Right lobe of liver (tissue), 6 donors: ENCODE data around the gene SYNGR4. TPM values are rescaled to one million over a fixed set of nuclear protein-coding genes. Genes with fewer than 3 reads are reported as not detected.
"Not testable (repeated sequence)": the region's sequence is repeated elsewhere in the genome, so short reads cannot be mapped to it uniquely, and the experiment has no call there.

Source experiments
- ATAC-seq, 4 donors: fragments of 200-7000 bp; cut with Tn5 transposase; one replicate each; pipeline ENCODE4 v1.9.1; 2020; ENCODE audit warnings: mild to moderate bottlenecking in 4 of 4, moderate library complexity in 4 of 4
- DNase-seq, 3 donors: peaks; one replicate each; pipeline ENCODE4 v3.0.0-alpha.2; 2020
- H3K27ac ChIP-seq, 3 donors: fragments of 200-600 bp; one replicate each; pipeline ENCODE4 v1.8.0; 2022
- H3K27me3 ChIP-seq, 2 donors: fragments of 200-600 bp; one replicate each; pipeline ENCODE4 v1.8.0; 2022
- H3K36me3 ChIP-seq, 4 donors: fragments of 200-600 bp; sonication (generic) in 1 of 4; one replicate each; pipeline versions ENCODE4 v1.5.1 to v1.8.0; 2017 to 2022; ENCODE audit warnings: control low read depth in 1 of 4
- H3K4me1 ChIP-seq, 4 donors: fragments of 200-600 bp; sonication (generic) in 1 of 4; one replicate each; pipeline versions ENCODE4 v1.5.1 to v1.8.0; 2017 to 2022; ENCODE audit warnings: control low read depth in 1 of 4
- H3K4me3 ChIP-seq, 3 donors: fragments of 200-600 bp; one replicate each; pipeline ENCODE4 v1.8.0; 2022
- H3K9me3 ChIP-seq, 4 donors: fragments of 200-600 bp; sonication (generic) in 1 of 4; one replicate each; pipeline versions ENCODE4 v1.5.1 to v1.8.0; 2017 to 2022; ENCODE audit warnings: control low read depth in 1 of 4
- POLR2A ChIP-seq: fragments of 450-650 bp; IDR thresholded peaks from one replicate; pipeline ENCODE4 v1.6.1; 2017; ENCODE audit warnings: antibody characterized with exemption, mild to moderate bottlenecking
- WGBS: methylation state at CpG from one replicate; pipeline ENCODE4 v1.1.6; 2018; ENCODE audit warnings: low coverage, low lambda C conversion rate; ENCODE audit not compliant: insufficient coverage; ENCODE audit errors: missing lambda C conversion rate; 5-methylcytosine and 5-hydroxymethylcytosine counted together
- intact Hi-C, 2 donors: fragments of 100-400 bp; cut with DNase I; formaldehyde crosslinking; loops; one replicate each; pipeline versions ENCODE4 v1.11.2 to v1.14.1; 2022
- total RNA-seq, 6 experiments: library from RNA; depleted of rRNA in 2 of 6; stranded (reverse); fragments of >200 nt in 2 of 6; fragmentation: NEBNext Ultra II Directional in 3 of 6; extraction: Animal tissue kit (Norgen Biotek cat#: 25700) in 3 of 6; gene quantifications; one replicate each; pipeline versions ENCODE4 v1.1.0 to v1.2.4, GENCODE V29; 2016 to 2023
- TF ChIP-seq, protein P1 (sequence below), 4 donors: fragments of 200-600 bp in 3 of 4; fragments of 450-650 bp in 1 of 4; IDR thresholded peaks; one replicate each; pipeline versions ENCODE4 v1.5.1 to v1.8.0; 2016 to 2022; ENCODE audit warnings: antibody characterized with exemption in 4 of 4, mild to moderate bottlenecking in 2 of 4
- donor health status: DM: no; HTN: yes; CAD: no.
- donor health status: DM: no; HTN: no; CAD: no.
- donor health status: DM: no; HTN: no; CAD: no.
- donor health status: DM: no; HTN: yes; CAD: no.
- donor health status: DM: no; HTN: yes; CAD: no.

Gene SYNGR4
- total RNA-seq, 6 experiments from 2014 or later = 0.80 TPM; not detected in 5

DNA sequence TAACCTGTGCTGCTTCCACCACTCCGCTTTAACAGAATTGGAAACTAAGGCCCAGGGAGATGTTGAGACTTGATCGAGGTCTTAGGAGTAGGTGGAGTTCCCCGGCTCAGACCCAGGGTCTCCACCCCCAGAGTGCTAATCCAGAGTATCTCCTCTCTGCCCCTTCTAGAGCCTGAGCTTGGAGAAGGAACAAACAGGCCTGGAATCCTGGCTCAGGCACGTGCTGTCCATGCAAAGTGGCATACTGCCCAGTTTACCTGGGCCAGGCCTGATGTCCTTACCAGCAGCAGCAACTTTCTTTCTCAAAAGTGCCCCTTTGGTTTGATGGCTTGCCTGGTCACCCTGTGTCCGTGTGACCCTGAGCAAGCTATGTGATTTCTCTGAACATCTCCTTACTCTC lies 3.7 kb downstream of the SYNGR4 start:
- Histone ChIP-seq H3K4me1 (peaks cover 0 to 3% (median 0%) of the 10 kb centered on the region in 4 donors), H3K27ac (no peak overlapping the region), H3K4me3 (no peak overlapping the region), H3K27me3 (no peaks in the 10 kb centered on the region), H3K36me3 (no peaks in the 10 kb centered on the region), H3K9me3 (no peaks in the 10 kb centered on the region)
- ATAC-seq = no peak
- DNase-seq = peak in 1 of 3 donors; percentile 69
- no peak for TF ChIP-seq POLR2A
- TF ChIP-seq, protein P1, sequence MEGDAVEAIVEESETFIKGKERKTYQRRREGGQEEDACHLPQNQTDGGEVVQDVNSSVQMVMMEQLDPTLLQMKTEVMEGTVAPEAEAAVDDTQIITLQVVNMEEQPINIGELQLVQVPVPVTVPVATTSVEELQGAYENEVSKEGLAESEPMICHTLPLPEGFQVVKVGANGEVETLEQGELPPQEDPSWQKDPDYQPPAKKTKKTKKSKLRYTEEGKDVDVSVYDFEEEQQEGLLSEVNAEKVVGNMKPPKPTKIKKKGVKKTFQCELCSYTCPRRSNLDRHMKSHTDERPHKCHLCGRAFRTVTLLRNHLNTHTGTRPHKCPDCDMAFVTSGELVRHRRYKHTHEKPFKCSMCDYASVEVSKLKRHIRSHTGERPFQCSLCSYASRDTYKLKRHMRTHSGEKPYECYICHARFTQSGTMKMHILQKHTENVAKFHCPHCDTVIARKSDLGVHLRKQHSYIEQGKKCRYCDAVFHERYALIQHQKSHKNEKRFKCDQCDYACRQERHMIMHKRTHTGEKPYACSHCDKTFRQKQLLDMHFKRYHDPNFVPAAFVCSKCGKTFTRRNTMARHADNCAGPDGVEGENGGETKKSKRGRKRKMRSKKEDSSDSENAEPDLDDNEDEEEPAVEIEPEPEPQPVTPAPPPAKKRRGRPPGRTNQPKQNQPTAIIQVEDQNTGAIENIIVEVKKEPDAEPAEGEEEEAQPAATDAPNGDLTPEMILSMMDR (IDR thresholded peaks at IDR 0.05) = no peak
- WGBS = no CpG with 5 or more reads among the region's 5 CpGs
- intact Hi-C loops = no loop called here

DNA sequence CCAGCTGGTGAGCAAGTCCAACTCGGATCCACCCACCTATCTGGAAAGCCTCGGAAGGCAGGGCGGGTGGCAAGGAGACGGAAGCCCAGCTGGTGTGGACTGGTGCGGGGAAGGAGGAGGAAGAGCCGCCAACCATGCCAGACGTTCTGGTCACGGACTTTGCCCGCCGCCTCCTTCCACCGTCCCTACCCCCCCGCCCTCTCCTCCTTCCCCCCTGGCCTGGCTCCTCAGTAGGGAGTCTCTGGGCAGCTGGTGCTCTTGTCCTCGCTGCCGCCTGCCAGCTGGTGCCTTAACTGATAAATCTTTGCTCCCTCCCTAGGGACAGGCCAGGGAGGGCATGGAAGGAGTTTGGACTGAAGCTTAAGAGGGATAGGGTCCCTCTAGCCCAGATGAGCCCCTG lies 4.8 kb downstream of the SYNGR4 start:
- no peak for TF ChIP-seq POLR2A
- TF ChIP-seq, protein P1 (IDR thresholded peaks at IDR 0.05) = no peak
- Histone ChIP-seq H3K9me3 (no peaks in the 10 kb centered on the region), H3K27me3 (no peaks in the 10 kb centered on the region), H3K4me3 (no peak overlapping the region), H3K36me3 (no peaks in the 10 kb centered on the region), H3K4me1 (peaks cover 0 to 3% (median 0%) of the 10 kb centered on the region in 4 donors), H3K27ac (no peak overlapping the region)
- intact Hi-C loops = no loop called here
- WGBS = 76% methylated on average over 3 of the region's 14 CpGs
- DNase-seq = no peak
- no peak for ATAC-seq

DNA sequence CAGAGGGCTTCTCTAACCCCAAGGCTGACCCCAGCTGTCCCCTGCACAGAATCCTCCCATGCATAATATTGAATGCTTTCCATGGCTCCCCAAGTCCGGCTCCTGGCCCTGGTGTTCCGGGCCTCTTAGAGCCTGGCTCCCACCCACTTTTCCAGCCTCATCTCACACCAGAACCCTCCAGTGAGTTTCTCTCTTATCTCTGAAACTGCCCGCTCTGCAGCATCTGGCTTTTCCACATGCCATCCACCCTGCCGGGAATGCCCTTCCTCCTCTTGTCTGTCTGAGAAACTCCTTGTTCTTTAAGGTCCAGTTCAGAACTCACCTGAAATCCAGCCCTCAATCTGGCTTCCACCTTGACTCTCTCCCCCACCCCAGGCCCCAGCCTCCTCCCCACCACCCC lies 6.8 kb downstream of the SYNGR4 start:
- WGBS = 82% methylated on average over 4 of the region's 4 CpGs
- H3K27ac ChIP-seq = no peak overlapping the region
- intact Hi-C loops = no loop called here
- H3K9me3 ChIP-seq = no peaks in the 10 kb centered on the region
- no peak for DNase-seq
- no peaks in the 10 kb centered on the region for H3K27me3 ChIP-seq
- no peaks in the 10 kb centered on the region for H3K4me1 ChIP-seq
- no peak overlapping the region for H3K4me3 ChIP-seq
- TF ChIP-seq, protein P1 (IDR thresholded peaks at IDR 0.05) = no peak
- TF ChIP-seq POLR2A = no peak
- no peaks in the 10 kb centered on the region for H3K36me3 ChIP-seq
- ATAC-seq = no peak

DNA sequence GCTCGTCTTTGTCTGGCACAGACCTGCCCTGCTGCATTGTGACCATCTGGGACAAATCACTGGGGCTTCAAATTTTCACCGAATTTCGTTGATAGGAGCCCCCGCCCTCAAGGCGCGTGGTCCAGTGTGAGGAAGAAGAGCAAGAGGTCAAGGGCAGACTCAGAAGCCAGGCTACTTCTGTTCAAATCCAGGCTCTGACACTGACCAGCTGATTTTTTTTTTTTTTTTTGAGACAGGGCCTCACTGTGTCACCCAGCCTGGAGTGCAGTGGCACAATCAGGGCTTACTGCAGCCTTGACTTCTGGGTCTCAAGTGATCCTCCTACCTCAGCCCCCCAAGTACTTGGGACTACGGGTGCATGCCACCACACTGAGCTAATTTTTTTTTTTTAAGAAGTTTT lies 7.2 kb downstream of the SYNGR4 start:
- Histone ChIP-seq H3K27ac (no peak overlapping the region), H3K27me3 (no peaks in the 10 kb centered on the region), H3K9me3 (no peaks in the 10 kb centered on the region), H3K36me3 (no peaks in the 10 kb centered on the region), H3K4me1 (no peaks in the 10 kb centered on the region), H3K4me3 (no peak overlapping the region)
- DNase-seq = no peak
- WGBS = 66% methylated on average over 6 of the region's 7 CpGs
- intact Hi-C loops = no loop called here
- no peak for ATAC-seq
- TF ChIP-seq POLR2A = no peak
- TF ChIP-seq, protein P1 (IDR thresholded peaks at IDR 0.05) = no peak

DNA sequence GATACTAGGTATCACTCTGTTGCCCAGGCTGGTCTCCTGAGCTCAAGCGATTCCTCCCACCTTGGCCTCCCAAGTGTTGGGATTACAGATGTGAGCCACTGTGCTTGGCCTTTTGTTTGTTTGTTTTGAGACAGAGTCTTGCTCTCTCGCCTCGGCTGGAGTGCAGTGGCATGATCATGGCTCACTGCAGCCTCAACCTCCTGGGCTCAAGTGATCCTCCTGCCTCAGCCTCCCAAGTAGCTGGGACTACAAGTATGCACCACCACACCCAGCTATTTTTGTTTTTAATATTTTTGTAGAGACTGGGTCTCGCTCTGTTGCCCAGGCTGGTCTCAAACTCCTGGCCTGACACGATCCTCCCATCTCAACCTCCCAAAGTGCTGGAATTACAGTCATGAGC lies 7.6 kb downstream of the SYNGR4 start:
- H3K36me3 ChIP-seq, ATAC-seq, H3K4me1 ChIP-seq, intact Hi-C loops, H3K27ac ChIP-seq, H3K27me3 ChIP-seq, H3K9me3 ChIP-seq, H3K4me3 ChIP-seq, DNase-seq: not testable (repeated sequence)
- WGBS = 100% methylated on average over 2 of the region's 5 CpGs
